GM23338 (cell line): ENCODE measurements around the gene PARD6A. TPM values are rescaled to one million over a fixed set of nuclear protein-coding genes. Genes with fewer than 3 reads are reported as not detected.
A peak's percentile ranks its signal among the peaks of the same experiment; 100 is the strongest.

Experiments used
- ATAC-seq: fragments of 200-7000 bp; cut with Tn5 transposase; 3 replicates; pipeline ENCODE4 v1.9.1; 2020
- DNase-seq: peaks from one replicate; pipeline ENCODE4 v3.0.0-alpha.2; 2015; ENCODE audit warnings: low spot score
- H2AFZ ChIP-seq: fragments of 200-600 bp; sonication (generic); 2 replicates; pipeline ENCODE4 v1.8.0; 2016; ENCODE audit warnings: antibody characterized with exemption, mild to moderate bottlenecking, moderate library complexity
- H3F3A ChIP-seq: fragments of 200-600 bp; sonication (generic); replicated peaks from 2 replicates; pipeline ENCODE4 v1.8.0; 2017; ENCODE audit warnings: antibody characterized with exemption, mixed run types, low read depth
- H3K27ac ChIP-seq: fragments of 200-600 bp; sonication (generic); 2 replicates; pipeline ENCODE4 v1.6.1; 2016; ENCODE audit warnings: low read depth
- H3K27me3 ChIP-seq: fragments of 200-600 bp; sonication (generic); 2 replicates; pipeline ENCODE4 v1.8.0; 2016; ENCODE audit warnings: mild to moderate bottlenecking, mixed run types, moderate library complexity; ENCODE audit not compliant: insufficient read depth
- H3K36me3 ChIP-seq: fragments of 200-600 bp; sonication (generic); 2 replicates; pipeline ENCODE4 v1.8.0; 2016; ENCODE audit warnings: mild to moderate bottlenecking; ENCODE audit not compliant: insufficient read depth
- H3K4me1 ChIP-seq: fragments of 200-600 bp; sonication (generic); 2 replicates; pipeline ENCODE4 v1.8.0; 2016; ENCODE audit warnings: mild to moderate bottlenecking, moderate library complexity; ENCODE audit not compliant: insufficient read depth
- H3K4me2 ChIP-seq: fragments of 200-600 bp; sonication (generic); 2 replicates; pipeline ENCODE4 v1.7.1; 2017; ENCODE audit warnings: mixed run types
- H3K4me3 ChIP-seq: fragments of 200-600 bp; sonication (generic); 2 replicates; pipeline ENCODE4 v1.6.1; 2016; ENCODE audit warnings: mixed run types
- H3K79me2 ChIP-seq: fragments of 200-600 bp; sonication (generic); replicated peaks from 2 replicates; pipeline ENCODE4 v1.8.0; 2017; ENCODE audit warnings: mild to moderate bottlenecking; ENCODE audit not compliant: insufficient read depth
- H3K9me2 ChIP-seq: fragments of 200-600 bp; sonication (generic); 2 replicates; pipeline ENCODE4 v1.8.0; 2017; ENCODE audit not compliant: insufficient read depth
- H4K20me1 ChIP-seq: fragments of 200-600 bp; sonication (generic); replicated peaks from 2 replicates; pipeline ENCODE4 v1.8.0; 2017; ENCODE audit warnings: mild to moderate bottlenecking; ENCODE audit not compliant: insufficient read depth
- H3K27ac Mint-ChIP-seq: 2 replicates; pipeline ENCODE4 v1.8.0; 2020; ENCODE audit warnings: inconsistent platforms, mild to moderate bottlenecking, moderate library complexity, mixed read lengths
- H3K27me3 Mint-ChIP-seq: 3 replicates; pipeline ENCODE4 v1.8.0; 2022; ENCODE audit warnings: low read depth, mild to moderate bottlenecking, moderate library complexity, mixed read lengths, inconsistent platforms; ENCODE audit not compliant: insufficient read depth, poor library complexity
- H3K36me3 Mint-ChIP-seq: 3 replicates; pipeline ENCODE4 v1.8.0; 2021; ENCODE audit warnings: low read depth, mild to moderate bottlenecking, inconsistent platforms, moderate library complexity, mixed read lengths
- H3K4me1 Mint-ChIP-seq: 3 replicates; pipeline ENCODE4 v1.8.0; 2020; ENCODE audit warnings: mild to moderate bottlenecking, inconsistent platforms, mixed read lengths
- H3K4me3 Mint-ChIP-seq: 3 replicates; pipeline ENCODE4 v1.8.0; 2021; ENCODE audit warnings: moderate library complexity, mild to moderate bottlenecking, inconsistent platforms, mixed read lengths
- H3K9me3 Mint-ChIP-seq: 3 replicates; pipeline ENCODE4 v1.8.0; 2020; ENCODE audit warnings: moderate library complexity, mild to moderate bottlenecking, inconsistent platforms, mixed read lengths
- CREB1 ChIP-seq: fragments of 250-450 bp; sonication (Bioruptor Pico); IDR thresholded peaks from 2 replicates; pipeline ENCODE4 v1.5.0; 2020; ENCODE audit warnings: low read depth, mild to moderate bottlenecking, moderate library complexity
- CTCF ChIP-seq, 2 experiments: fragments of 200-600 bp in 1 of 2; sonication (generic) in 1 of 2; conservative IDR thresholded peaks; 2 replicates each; pipeline versions ENCODE4 v1.5.1 to v1.6.1; 2016 to 2017; ENCODE audit warnings: antibody characterized with exemption in 2 of 2, low read depth in 2 of 2, mild to moderate bottlenecking in 2 of 2, moderate library complexity in 1 of 2
- ETS1 ChIP-seq: IDR thresholded peaks from 2 replicates; pipeline ENCODE4 v1.6.1; 2016; ENCODE audit warnings: antibody characterized with exemption
- EZH2phosphoT487 ChIP-seq: fragments of 200-600 bp; sonication (generic); IDR thresholded peaks from one replicate; pipeline ENCODE4 v1.8.1; 2018; ENCODE audit warnings: antibody characterized with exemption; ENCODE audit not compliant: unreplicated experiment
- JUNB ChIP-seq: IDR thresholded peaks from one replicate; pipeline ENCODE4 v1.6.1; 2016; ENCODE audit warnings: antibody characterized with exemption; ENCODE audit not compliant: unreplicated experiment
- ZNF114 ChIP-seq: fragments of 250-450 bp; sonication (Bioruptor Pico); IDR thresholded peaks from 2 replicates; pipeline ENCODE4 v1.5.0; 2020; ENCODE audit warnings: mild to moderate bottlenecking, moderate library complexity
- ZNF331 ChIP-seq: fragments of 250-450 bp; sonication (Bioruptor Pico); IDR thresholded peaks from 2 replicates; pipeline ENCODE4 v1.5.0; 2020; ENCODE audit warnings: low read depth, mild to moderate bottlenecking, moderate library complexity
- ZNF462 ChIP-seq: fragments of 250-450 bp; sonication (Bioruptor Pico); IDR thresholded peaks from 2 replicates; pipeline ENCODE4 v1.5.0; 2020; ENCODE audit warnings: mild to moderate bottlenecking, moderate library complexity
- polyA plus RNA-seq: library from polyadenylated mRNA; unstranded; fragments of >200 nt; fragmentation: Nextera tagmentation; extraction: Ambion mirVana; gene quantifications from 2 replicates; pipeline ENCODE4 v1.2.1, GENCODE V29; 2016
- total RNA-seq: library from RNA; depleted of rRNA; stranded (reverse); fragments of >200 nt; shearing (Covaris generic); gene quantifications from 2 replicates; pipeline ENCODE4 v1.2.3, GENCODE V29; 2014

The PARD6A gene
- total and polyA plus RNA-seq, 2 experiments from 2014 or later: 11.1 to 15.7 TPM

DNA sequence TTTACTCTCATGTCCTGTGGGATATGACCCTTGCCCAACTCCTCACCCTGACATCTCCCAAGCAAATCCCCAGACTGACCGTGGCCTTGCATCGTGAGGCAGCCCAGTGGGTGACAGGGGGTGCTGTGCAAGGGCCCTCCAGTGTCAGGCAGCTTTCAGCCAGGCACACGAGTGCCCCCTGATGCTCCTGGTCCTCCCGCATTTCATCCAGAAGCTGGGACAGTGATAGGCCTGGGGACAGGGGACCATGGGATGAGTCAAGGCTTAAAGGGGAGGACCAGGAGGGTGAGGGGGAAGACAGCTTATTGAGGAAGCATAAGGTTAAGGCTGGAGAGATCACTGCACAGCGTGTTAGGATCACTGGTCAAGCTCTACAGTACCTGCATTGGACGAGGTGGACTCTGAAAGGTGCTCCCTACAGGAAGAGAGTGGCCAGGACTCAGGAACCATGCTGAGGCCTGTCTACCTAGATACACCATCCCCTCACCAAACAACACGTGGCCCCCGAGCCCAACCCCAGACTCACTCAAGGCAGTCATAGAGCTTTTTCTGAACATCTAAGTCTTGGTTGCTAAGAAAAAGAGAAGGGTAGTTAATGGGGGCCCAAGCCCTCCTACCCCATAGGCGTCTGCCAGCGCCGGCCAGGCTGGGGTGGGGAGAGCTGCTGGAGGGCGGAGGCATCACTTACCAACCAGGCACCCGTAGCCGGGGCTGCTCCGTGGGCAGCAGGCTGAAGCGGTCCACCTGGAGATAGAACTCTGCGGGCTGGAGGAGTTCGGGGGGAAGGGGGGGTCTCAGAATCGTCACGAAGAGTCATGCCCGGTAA, 1.7 kb upstream of the PARD6A start:
- Mint-ChIP-seq H3K27ac (no peak overlapping the region), H3K9me3 (no peaks in the 10 kb centered on the region; the same call in 2 of the 3 replicates), H3K4me1 (peaks cover 12% of the 10 kb centered on the region; the same call in 2 of the 3 replicates), H3K4me3 (peak overlapping the region; percentile 90), H3K27me3 (peaks cover 37% of the 10 kb centered on the region), H3K36me3 (peaks cover 8% of the 10 kb centered on the region)
- Histone ChIP-seq H3K4me3 (peak overlapping the region; percentile 99), H2AFZ (peak overlapping the region; percentile 99; the same call in 1 of the 2 replicates), H3K36me3 (no peaks in the 10 kb centered on the region), H3K4me2 (peak overlapping the region; percentile 99), H3K4me1 (peaks cover 7% of the 10 kb centered on the region; the same call in 1 of the 2 replicates), H3K27ac (no peak overlapping the region), H3K9me2 (no peaks in the 10 kb centered on the region), H3F3A (peaks cover 22% of the 10 kb centered on the region), H3K27me3 (peaks cover 9% of the 10 kb centered on the region), H4K20me1 (peaks cover 5% of the 10 kb centered on the region; the same call in 1 of the 2 replicates), H3K79me2 (no peaks in the 10 kb centered on the region)
- TF ChIP-seq CTCF (conservative IDR thresholded peaks at IDR 0.05; ENCODE audit: low read depth in 2 of 2) (no peak), ZNF331 (CRISPR knock-in tag) (no peak), ZNF114 (CRISPR knock-in tag) (no peak), ETS1 (no peak), EZH2phosphoT487 (no peak), CREB1 (CRISPR knock-in tag) (no peak), JUNB (no peak), ZNF462 (CRISPR knock-in tag) (no peak)
- DNase-seq (no peak), ATAC-seq (no peak)
